RWPE2 (cell line): ENCODE results near the gene OR5B12.

Source experiments
- ATAC-seq: fragments of 200-7000 bp; cut with Tn5 transposase; 3 replicates; pipeline ENCODE4 v1.9.1; 2021; ENCODE audit warnings: low read depth
- DNase-seq: peaks from one replicate; pipeline ENCODE4 v3.0.0-alpha.2; 2020; ENCODE audit warnings: low spot score
- H3K27ac ChIP-seq: fragments of 450-650 bp; 2 replicates; pipeline ENCODE4 v1.5.1; 2017; ENCODE audit warnings: mild to moderate bottlenecking; ENCODE audit not compliant: poor library complexity, severe bottlenecking
- H3K27me3 ChIP-seq: fragments of 250-450 bp; sonication (Bioruptor Pico); 2 replicates; pipeline ENCODE4 v1.5.1; 2021; ENCODE audit warnings: mild to moderate bottlenecking, moderate library complexity; ENCODE audit not compliant: insufficient read depth, poor library complexity, severe bottlenecking
- H3K36me3 ChIP-seq: fragments of 250-450 bp; sonication (Bioruptor Pico); 2 replicates; pipeline ENCODE4 v1.5.1; 2020; ENCODE audit warnings: low read depth, mild to moderate bottlenecking, moderate library complexity
- H3K4me1 ChIP-seq: fragments of 250-450 bp; sonication (Bioruptor Pico); 2 replicates; pipeline ENCODE4 v1.5.1; 2021; ENCODE audit warnings: mild to moderate bottlenecking, moderate library complexity; ENCODE audit not compliant: insufficient read depth, poor library complexity, severe bottlenecking
- H3K4me3 ChIP-seq: fragments of 250-450 bp; sonication (Bioruptor Pico); 2 replicates; pipeline ENCODE4 v1.5.1; 2021; ENCODE audit warnings: mild to moderate bottlenecking, moderate library complexity; ENCODE audit not compliant: severe bottlenecking
- H3K9me3 ChIP-seq: fragments of 250-450 bp; sonication (Bioruptor Pico); 2 replicates; pipeline ENCODE4 v1.5.1; 2021; ENCODE audit warnings: mild to moderate bottlenecking, moderate library complexity; ENCODE audit not compliant: severe bottlenecking
- CTCF ChIP-seq: fragments of 450-650 bp; IDR thresholded peaks from one replicate; pipeline ENCODE4 v1.5.1; 2017; ENCODE audit warnings: mild to moderate bottlenecking, moderate library complexity; ENCODE audit not compliant: poor library complexity, severe bottlenecking

Gene OR5B12

GRCh38 chr11:58438486-58438885, 3.5 kb downstream of the OR5B12 start:
- ATAC-seq (no peak), DNase-seq (no peak)
- no peaks in the 10 kb centered on the region for H3K36me3 ChIP-seq
- H3K4me1 ChIP-seq: no peaks in the 10 kb centered on the region
- H3K9me3 ChIP-seq: no peaks in the 10 kb centered on the region
- no peaks in the 10 kb centered on the region for H3K27me3 ChIP-seq
- no peak overlapping the region for H3K4me3 ChIP-seq
- no peak overlapping the region for H3K27ac ChIP-seq
- TF ChIP-seq CTCF: no peak

- Histone ChIP-seq H3K4me3 (no peak overlapping the region), H3K27ac (no peak overlapping the region), H3K9me3 (no peaks in the 10 kb centered on the region), H3K4me1 (no peaks in the 10 kb centered on the region), H3K36me3 (no peaks in the 10 kb centered on the region), H3K27me3 (no peaks in the 10 kb centered on the region)
- ATAC-seq (no peak), DNase-seq (no peak)
- no peak for TF ChIP-seq CTCF
These were observed 7.8 kb downstream of the OR5B12 start for GRCh38 chr11:58434217-58434616.

GRCh38 chr11:58433638-58434203, 8.3 kb downstream of the OR5B12 start:
- no peak for TF ChIP-seq CTCF
- DNase-seq (no peak), ATAC-seq (no peak)
- H3K4me3 ChIP-seq: no peak overlapping the region
- H3K36me3 ChIP-seq: no peaks in the 10 kb centered on the region
- no peaks in the 10 kb centered on the region for H3K4me1 ChIP-seq
- H3K9me3 ChIP-seq: no peaks in the 10 kb centered on the region
- H3K27me3 ChIP-seq: no peaks in the 10 kb centered on the region
- no peak overlapping the region for H3K27ac ChIP-seq

- no peak overlapping the region for H3K4me3 ChIP-seq
- no peaks in the 10 kb centered on the region for H3K9me3 ChIP-seq
- no peak overlapping the region for H3K27ac ChIP-seq
- no peaks in the 10 kb centered on the region for H3K27me3 ChIP-seq
- H3K4me1 ChIP-seq: no peaks in the 10 kb centered on the region
- DNase-seq (no peak), ATAC-seq (no peak)
- H3K36me3 ChIP-seq: no peaks in the 10 kb centered on the region
- TF ChIP-seq CTCF: no peak
These were observed 12.8 kb downstream of the OR5B12 start for GRCh38 chr11:58429273-58429672.

- no peak for DNase-seq
- no peak for TF ChIP-seq CTCF
- no peak within 1 kb of the TSS for H3K27ac ChIP-seq
- H3K4me1 ChIP-seq: no peaks in the 10 kb centered on the region
- no peaks in the 10 kb centered on the region for H3K27me3 ChIP-seq
- no peak for ATAC-seq
- no peaks in the 10 kb centered on the region for H3K9me3 ChIP-seq
- no peaks in the 10 kb centered on the region for H3K36me3 ChIP-seq
- H3K4me3 ChIP-seq: no peak within 1 kb of the TSS
These were observed 14.0 kb downstream of the OR5B12 start, which contains the start of gene OR5B2 for GRCh38 chr11:58428021-58428420. Gene OR5B2 (minus strand): TSS chr11:58428121. CDS start chr11:58423261, 4,860 bp downstream.
